A549 (cell line): ENCODE data around the gene OR7C1.

Experiments used
- BCL3 ChIP-seq: fragments of >200 bp; sonication (Bioruptor Twin); formaldehyde crosslinking; IDR thresholded peaks from 3 replicates; pipeline ENCODE4 v1.6.1; 2016
- CTCF ChIP-seq: fragments of >200 bp; sonication (Bioruptor Twin); formaldehyde crosslinking; IDR thresholded peaks from 3 replicates; pipeline ENCODE4 v1.5.1; 2016
- EP300 ChIP-seq, 2 experiments: fragments of >200 bp; sonication (Bioruptor Twin); formaldehyde crosslinking; IDR thresholded peaks; 2 replicates in 1 of 2; 3 replicates in 1 of 2; pipeline ENCODE4 v1.6.1; 2016 to 2017
- JUNB ChIP-seq: fragments of >200 bp; sonication (Bioruptor Twin); formaldehyde crosslinking; IDR thresholded peaks from 2 replicates; pipeline ENCODE4 v1.6.1; 2016
- NR3C1 ChIP-seq: fragments of >200 bp; sonication (Bioruptor Twin); formaldehyde crosslinking; IDR thresholded peaks from 3 replicates; pipeline ENCODE4 v1.6.1; 2017
- PHF8 ChIP-seq: fragments of 200-600 bp; sonication (generic); IDR thresholded peaks from 2 replicates; pipeline ENCODE4 v1.6.1; 2016; ENCODE audit warnings: low read depth, mild to moderate bottlenecking, antibody characterized with exemption, moderate library complexity, borderline replicate concordance
- POLR2A ChIP-seq: IDR thresholded peaks from 2 replicates; pipeline ENCODE4 v1.6.1; 2012; ENCODE audit warnings: mild to moderate bottlenecking, low read length
- RFX5 ChIP-seq: fragments of 450-650 bp; IDR thresholded peaks from 2 replicates; pipeline ENCODE4 v1.7.1; 2014; ENCODE audit warnings: antibody characterized with exemption, mild to moderate bottlenecking, moderate library complexity
- SMC3 ChIP-seq: fragments of >200 bp; sonication (Bioruptor Twin); formaldehyde crosslinking; IDR thresholded peaks from 3 replicates; pipeline ENCODE4 v1.6.1; 2018; ENCODE audit warnings: inconsistent platforms
- TP53 ChIP-seq: fragments of 250-450 bp; sonication (Bioruptor Pico); IDR thresholded peaks from 2 replicates; pipeline ENCODE4 v1.5.0; 2021; ENCODE audit warnings: mild to moderate bottlenecking, moderate library complexity
- TF ChIP-seq, protein P1 (sequence below): fragments of 450-650 bp; IDR thresholded peaks from 2 replicates; pipeline ENCODE4 v1.6.1; 2014; ENCODE audit warnings: antibody characterized with exemption
- TF ChIP-seq, protein P2 (sequence below): fragments of 200-600 bp; sonication (generic); IDR thresholded peaks from 2 replicates; pipeline ENCODE4 v1.6.1; 2016; ENCODE audit warnings: antibody characterized with exemption, mild to moderate bottlenecking, moderate library complexity

- TF ChIP-seq TP53 (no peak), SMC3 (no peak), CTCF (no peak), EP300 (IDR thresholded peaks at IDR 0.05) (no peak), POLR2A (no peak), NR3C1 (no peak), JUNB (no peak), RFX5 (no peak), PHF8 (no peak), BCL3 (no peak)
- TF ChIP-seq, protein P1, sequence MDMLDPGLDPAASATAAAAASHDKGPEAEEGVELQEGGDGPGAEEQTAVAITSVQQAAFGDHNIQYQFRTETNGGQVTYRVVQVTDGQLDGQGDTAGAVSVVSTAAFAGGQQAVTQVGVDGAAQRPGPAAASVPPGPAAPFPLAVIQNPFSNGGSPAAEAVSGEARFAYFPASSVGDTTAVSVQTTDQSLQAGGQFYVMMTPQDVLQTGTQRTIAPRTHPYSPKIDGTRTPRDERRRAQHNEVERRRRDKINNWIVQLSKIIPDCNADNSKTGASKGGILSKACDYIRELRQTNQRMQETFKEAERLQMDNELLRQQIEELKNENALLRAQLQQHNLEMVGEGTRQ: no peak
- TF ChIP-seq, protein P2, sequence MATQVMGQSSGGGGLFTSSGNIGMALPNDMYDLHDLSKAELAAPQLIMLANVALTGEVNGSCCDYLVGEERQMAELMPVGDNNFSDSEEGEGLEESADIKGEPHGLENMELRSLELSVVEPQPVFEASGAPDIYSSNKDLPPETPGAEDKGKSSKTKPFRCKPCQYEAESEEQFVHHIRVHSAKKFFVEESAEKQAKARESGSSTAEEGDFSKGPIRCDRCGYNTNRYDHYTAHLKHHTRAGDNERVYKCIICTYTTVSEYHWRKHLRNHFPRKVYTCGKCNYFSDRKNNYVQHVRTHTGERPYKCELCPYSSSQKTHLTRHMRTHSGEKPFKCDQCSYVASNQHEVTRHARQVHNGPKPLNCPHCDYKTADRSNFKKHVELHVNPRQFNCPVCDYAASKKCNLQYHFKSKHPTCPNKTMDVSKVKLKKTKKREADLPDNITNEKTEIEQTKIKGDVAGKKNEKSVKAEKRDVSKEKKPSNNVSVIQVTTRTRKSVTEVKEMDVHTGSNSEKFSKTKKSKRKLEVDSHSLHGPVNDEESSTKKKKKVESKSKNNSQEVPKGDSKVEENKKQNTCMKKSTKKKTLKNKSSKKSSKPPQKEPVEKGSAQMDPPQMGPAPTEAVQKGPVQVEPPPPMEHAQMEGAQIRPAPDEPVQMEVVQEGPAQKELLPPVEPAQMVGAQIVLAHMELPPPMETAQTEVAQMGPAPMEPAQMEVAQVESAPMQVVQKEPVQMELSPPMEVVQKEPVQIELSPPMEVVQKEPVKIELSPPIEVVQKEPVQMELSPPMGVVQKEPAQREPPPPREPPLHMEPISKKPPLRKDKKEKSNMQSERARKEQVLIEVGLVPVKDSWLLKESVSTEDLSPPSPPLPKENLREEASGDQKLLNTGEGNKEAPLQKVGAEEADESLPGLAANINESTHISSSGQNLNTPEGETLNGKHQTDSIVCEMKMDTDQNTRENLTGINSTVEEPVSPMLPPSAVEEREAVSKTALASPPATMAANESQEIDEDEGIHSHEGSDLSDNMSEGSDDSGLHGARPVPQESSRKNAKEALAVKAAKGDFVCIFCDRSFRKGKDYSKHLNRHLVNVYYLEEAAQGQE: no peak
Observed at GRCh38 chr19:14830702-14831101, 4.3 kb downstream of the OR7C1 start.
